ENCODE data around the gene SNED1. TPM values are rescaled to one million over a fixed set of nuclear protein-coding genes. Genes with fewer than 3 reads are reported as not detected.

The SNED1 gene
- total RNA-seq, 4 donors from 2014 or later = 18.5 to 87.1 (median 21.9) TPM

DNA sequence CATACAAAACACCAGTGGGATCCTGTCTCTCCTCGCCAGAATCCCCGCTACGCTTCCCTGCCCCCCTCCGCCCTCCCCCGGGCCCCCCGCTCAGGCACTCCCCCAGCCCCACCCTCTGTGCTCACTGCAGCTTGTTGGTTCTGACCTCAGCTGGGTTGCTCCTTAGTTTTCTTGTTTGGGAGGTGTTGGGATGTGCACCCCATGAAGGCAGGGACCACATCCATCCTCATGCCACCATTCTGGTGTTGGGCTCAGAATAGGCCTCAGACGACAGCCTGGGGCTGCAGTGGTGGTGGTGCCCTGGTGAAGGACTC lies 4.6 kb downstream of the SNED1 start:
- intact Hi-C loops (cut with DNase I; ENCODE audit: low total_unique reads) = no loop called here
- no peaks in the 10 kb centered on the region for H3K36me3 ChIP-seq
- no peaks in the 10 kb centered on the region for H3K4me1 ChIP-seq
- no peaks in the 10 kb centered on the region for H3K27me3 ChIP-seq
- no peak overlapping the region for H3K4me3 ChIP-seq
- H3K9me3 ChIP-seq = peaks cover 0 to 17% of the 10 kb centered on the region in 2 donors
- DNase-seq = no peak
- no peak overlapping the region for H3K27ac ChIP-seq
- no peak for TF ChIP-seq POLR2A (IDR thresholded peaks at IDR 0.05)
- TF ChIP-seq, protein P1, sequence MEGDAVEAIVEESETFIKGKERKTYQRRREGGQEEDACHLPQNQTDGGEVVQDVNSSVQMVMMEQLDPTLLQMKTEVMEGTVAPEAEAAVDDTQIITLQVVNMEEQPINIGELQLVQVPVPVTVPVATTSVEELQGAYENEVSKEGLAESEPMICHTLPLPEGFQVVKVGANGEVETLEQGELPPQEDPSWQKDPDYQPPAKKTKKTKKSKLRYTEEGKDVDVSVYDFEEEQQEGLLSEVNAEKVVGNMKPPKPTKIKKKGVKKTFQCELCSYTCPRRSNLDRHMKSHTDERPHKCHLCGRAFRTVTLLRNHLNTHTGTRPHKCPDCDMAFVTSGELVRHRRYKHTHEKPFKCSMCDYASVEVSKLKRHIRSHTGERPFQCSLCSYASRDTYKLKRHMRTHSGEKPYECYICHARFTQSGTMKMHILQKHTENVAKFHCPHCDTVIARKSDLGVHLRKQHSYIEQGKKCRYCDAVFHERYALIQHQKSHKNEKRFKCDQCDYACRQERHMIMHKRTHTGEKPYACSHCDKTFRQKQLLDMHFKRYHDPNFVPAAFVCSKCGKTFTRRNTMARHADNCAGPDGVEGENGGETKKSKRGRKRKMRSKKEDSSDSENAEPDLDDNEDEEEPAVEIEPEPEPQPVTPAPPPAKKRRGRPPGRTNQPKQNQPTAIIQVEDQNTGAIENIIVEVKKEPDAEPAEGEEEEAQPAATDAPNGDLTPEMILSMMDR (IDR thresholded peaks at IDR 0.05) = no peak

DNA sequence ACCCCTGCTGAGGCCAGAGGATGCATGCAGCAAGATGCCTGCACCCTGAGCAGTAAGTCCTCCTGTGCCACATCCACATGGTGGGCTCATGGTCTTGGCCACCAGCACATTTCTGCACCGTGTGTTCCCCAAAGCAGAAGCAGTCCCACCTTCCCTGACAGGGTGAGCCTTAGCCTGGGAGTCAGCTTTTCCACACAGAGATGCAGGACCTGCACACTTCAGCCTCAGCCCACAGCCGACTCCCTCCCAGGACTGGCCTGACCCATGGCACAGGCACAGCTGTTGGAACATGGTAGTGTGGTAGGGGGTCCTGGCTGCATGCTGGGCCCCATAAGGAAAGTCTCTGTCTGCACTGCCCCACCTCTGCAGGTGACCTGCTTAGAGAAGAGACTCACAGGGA lies 5.0 kb downstream of the SNED1 start:
- H3K4me3 ChIP-seq = no peak overlapping the region
- DNase-seq = no peak
- no peaks in the 10 kb centered on the region for H3K4me1 ChIP-seq
- no peak overlapping the region for H3K27ac ChIP-seq
- TF ChIP-seq POLR2A (IDR thresholded peaks at IDR 0.05) = no peak
- TF ChIP-seq, protein P1 (IDR thresholded peaks at IDR 0.05) = no peak
- no peaks in the 10 kb centered on the region for H3K36me3 ChIP-seq
- H3K27me3 ChIP-seq = no peaks in the 10 kb centered on the region
- intact Hi-C loops (cut with DNase I; ENCODE audit: low total_unique reads) = no loop called here
- peaks cover 0 to 17% of the 10 kb centered on the region in 2 donors for H3K9me3 ChIP-seq

DNA sequence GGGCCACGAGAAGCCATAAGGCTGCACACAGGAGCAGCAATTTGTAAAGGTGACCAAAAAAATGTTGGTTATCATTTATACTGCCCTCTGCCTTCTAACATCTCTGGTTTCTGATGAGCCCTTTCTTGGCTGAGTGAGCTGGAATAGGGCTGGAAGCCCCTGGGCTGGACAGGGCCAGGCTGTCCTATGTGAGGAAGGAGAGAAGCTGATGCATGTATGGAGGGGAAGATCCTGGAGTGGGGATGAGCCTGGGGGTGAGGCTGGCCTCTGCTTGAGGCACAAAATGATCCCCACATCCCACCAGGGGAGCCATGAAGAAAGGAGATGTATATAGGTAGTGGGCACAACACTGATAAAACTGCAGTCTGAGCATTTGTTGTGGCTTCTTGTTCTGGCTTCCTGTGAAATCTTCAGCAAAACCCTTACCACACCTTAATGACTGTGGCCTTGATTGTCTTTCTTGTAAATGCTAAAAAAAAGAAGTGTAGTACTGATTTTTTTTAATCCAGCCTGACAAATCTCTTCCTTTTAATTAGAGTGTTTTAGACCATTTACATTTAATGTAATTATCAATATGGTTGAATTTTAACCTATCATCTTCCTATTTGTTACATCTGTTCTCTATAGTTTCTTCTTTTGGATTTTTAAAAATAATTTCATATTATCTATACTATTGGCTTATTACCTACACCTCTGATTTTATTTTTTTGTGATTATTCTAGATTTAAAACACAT lies 5.6 kb downstream of the SNED1 start:
- Histone ChIP-seq H3K4me1 (no peaks in the 10 kb centered on the region), H3K27me3 (no peaks in the 10 kb centered on the region), H3K36me3 (no peaks in the 10 kb centered on the region), H3K4me3 (no peak overlapping the region), H3K27ac (no peak overlapping the region), H3K9me3 (peaks cover 0 to 17% of the 10 kb centered on the region in 2 donors)
- intact Hi-C loops (cut with DNase I; ENCODE audit: low total_unique reads) = no loop called here
- DNase-seq = no peak
- TF ChIP-seq, protein P1 (IDR thresholded peaks at IDR 0.05) = no peak
- TF ChIP-seq POLR2A (IDR thresholded peaks at IDR 0.05) = no peak

- Histone ChIP-seq H3K36me3 (no peaks in the 10 kb centered on the region), H3K9me3 (peaks cover 0 to 17% of the 10 kb centered on the region in 2 donors), H3K4me1 (no peaks in the 10 kb centered on the region), H3K27ac (no peak overlapping the region), H3K4me3 (no peak overlapping the region), H3K27me3 (no peaks in the 10 kb centered on the region)
- no peak for TF ChIP-seq POLR2A (IDR thresholded peaks at IDR 0.05)
- TF ChIP-seq, protein P1 (IDR thresholded peaks at IDR 0.05) = no peak
- intact Hi-C loops (cut with DNase I; ENCODE audit: low total_unique reads) = no loop called here
- DNase-seq = no peak
Observed at GRCh38 chr2:241005569-241005968, 7.2 kb downstream of the SNED1 start.

GRCh38 chr2:241006412-241006811 lies 8.0 kb downstream of the SNED1 start:
- Histone ChIP-seq H3K27me3 (no peaks in the 10 kb centered on the region), H3K27ac (no peak overlapping the region), H3K36me3 (no peaks in the 10 kb centered on the region), H3K4me1 (no peaks in the 10 kb centered on the region), H3K9me3 (peaks cover 0 to 17% of the 10 kb centered on the region in 2 donors), H3K4me3 (no peak overlapping the region)
- no peak for DNase-seq
- intact Hi-C loops (cut with DNase I; ENCODE audit: low total_unique reads) = no loop called here
- TF ChIP-seq, protein P1 (IDR thresholded peaks at IDR 0.05) = no peak
- TF ChIP-seq POLR2A (IDR thresholded peaks at IDR 0.05) = no peak
